GM04503 (cell line): ENCODE results near the gene DUSP23.

ENCODE experiments used
- DNase-seq: peaks from one replicate; pipeline ENCODE4 v3.0.0-alpha.2; 2012; ENCODE audit warnings: low read depth

The DUSP23 gene

GRCh38 chr1:159780583-159781582, at the start of gene DUSP23:
DUSP23 (plus strand) TSS chr1:159780962; CDS start chr1:159781101, 139 bp downstream.
- peak; percentile 94 for DNase-seq

- DNase-seq: no peak
These were observed 43.4 kb upstream of the DUSP23 start for GRCh38 chr1:159737238-159737916.

GRCh38 chr1:159743651-159744410, 36.9 kb upstream of the DUSP23 start:
- DNase-seq: no peak

GRCh38 chr1:159746666-159747065, 34.1 kb upstream of the DUSP23 start:
- DNase-seq: no peak

- DNase-seq: no peak
These were observed 32.4 kb upstream of the DUSP23 start for GRCh38 chr1:159748370-159748769.

GRCh38 chr1:159749630-159750029, 31.1 kb upstream of the DUSP23 start:
- no peak for DNase-seq

GRCh38 chr1:159750621-159751020, 30.1 kb upstream of the DUSP23 start:
- DNase-seq: no peak

- DNase-seq: no peak
These were observed 29.7 kb upstream of the DUSP23 start for GRCh38 chr1:159751031-159751430.

GRCh38 chr1:159752135-159752580, 28.6 kb upstream of the DUSP23 start:
- DNase-seq: peak; percentile 73

- DNase-seq: no peak
These were observed 27.4 kb upstream of the DUSP23 start for GRCh38 chr1:159753386-159753785.

GRCh38 chr1:159755451-159756007, 25.2 kb upstream of the DUSP23 start:
- DNase-seq: no peak

- no peak for DNase-seq
These were observed 24.4 kb upstream of the DUSP23 start for GRCh38 chr1:159756397-159756796.

- DNase-seq: no peak
These were observed 17.1 kb upstream of the DUSP23 start for GRCh38 chr1:159763686-159764085.

- DNase-seq: no peak
These were observed 15.0 kb upstream of the DUSP23 start for GRCh38 chr1:159765806-159766205.

GRCh38 chr1:159771127-159771895, 9.5 kb upstream of the DUSP23 start:
- DNase-seq: no peak

GRCh38 chr1:159774465-159774864, 6.3 kb upstream of the DUSP23 start:
- no peak for DNase-seq

- no peak for DNase-seq
These were observed 5.0 kb upstream of the DUSP23 start for GRCh38 chr1:159775716-159776115.

GRCh38 chr1:159778266-159778665, 2.5 kb upstream of the DUSP23 start:
- DNase-seq: no peak

GRCh38 chr1:159779403-159779851, 1.3 kb upstream of the DUSP23 start:
- DNase-seq: no peak

GRCh38 chr1:159781992-159782391, 1.2 kb downstream of the DUSP23 start:
- no peak for DNase-seq

- no peak for DNase-seq
These were observed 3.0 kb downstream of the DUSP23 start for GRCh38 chr1:159783724-159784123.
